ENCODE data around the gene IDH3A.

GRCh38 chr15:78171864-78172472, 22.8 kb downstream of the IDH3A start:
- TF ChIP-seq, protein P1, sequence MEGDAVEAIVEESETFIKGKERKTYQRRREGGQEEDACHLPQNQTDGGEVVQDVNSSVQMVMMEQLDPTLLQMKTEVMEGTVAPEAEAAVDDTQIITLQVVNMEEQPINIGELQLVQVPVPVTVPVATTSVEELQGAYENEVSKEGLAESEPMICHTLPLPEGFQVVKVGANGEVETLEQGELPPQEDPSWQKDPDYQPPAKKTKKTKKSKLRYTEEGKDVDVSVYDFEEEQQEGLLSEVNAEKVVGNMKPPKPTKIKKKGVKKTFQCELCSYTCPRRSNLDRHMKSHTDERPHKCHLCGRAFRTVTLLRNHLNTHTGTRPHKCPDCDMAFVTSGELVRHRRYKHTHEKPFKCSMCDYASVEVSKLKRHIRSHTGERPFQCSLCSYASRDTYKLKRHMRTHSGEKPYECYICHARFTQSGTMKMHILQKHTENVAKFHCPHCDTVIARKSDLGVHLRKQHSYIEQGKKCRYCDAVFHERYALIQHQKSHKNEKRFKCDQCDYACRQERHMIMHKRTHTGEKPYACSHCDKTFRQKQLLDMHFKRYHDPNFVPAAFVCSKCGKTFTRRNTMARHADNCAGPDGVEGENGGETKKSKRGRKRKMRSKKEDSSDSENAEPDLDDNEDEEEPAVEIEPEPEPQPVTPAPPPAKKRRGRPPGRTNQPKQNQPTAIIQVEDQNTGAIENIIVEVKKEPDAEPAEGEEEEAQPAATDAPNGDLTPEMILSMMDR (IDR thresholded peaks at IDR 0.05) = no peak
- no peak for TF ChIP-seq POLR2A (IDR thresholded peaks at IDR 0.05)
